ENCODE measurements around the gene HCN2. TPM values are rescaled to one million over a fixed set of nuclear protein-coding genes. Genes with fewer than 3 reads are reported as not detected.

Gene HCN2
- total RNA-seq, 2 experiments from 2014 or later, result 0.18 TPM

- Mint-ChIP-seq H3K9me3 (no peaks in the 10 kb centered on the region), H3K27me3 (no peaks in the 10 kb centered on the region), H3K27ac (peak overlapping the region; percentile 95), H3K4me3 (peak overlapping the region; percentile 75), H3K36me3 (ENCODE audit: low read depth) (peaks cover 14% of the 10 kb centered on the region), H3K4me1 (ENCODE audit: low read depth) (peaks cover 19% of the 10 kb centered on the region)
- intact Hi-C loops (cut with micrococcal nuclease), result no loop called here
- DNase-seq, result peak; percentile 75
- ChIA-PET POLR2A (interaction anchor here (1.1 to 1.6 kb wide), 2 partner anchors 11 to 556 kb away, joined by 3 to 4 read pairs; no protein-coding TSS in a partner anchor), CTCF (interaction anchor here (0.6 to 2.3 kb wide), 2 partner anchors 27 to 62 kb away, joined by 3 to 8 read pairs; no protein-coding TSS in a partner anchor)
- peak; percentile 64 for ATAC-seq
- no peak for TF ChIP-seq CTCF (IDR thresholded peaks at IDR 0.05)
Measured at GRCh38 chr19:610801-611480, 21.3 kb downstream of the HCN2 start.

GRCh38 chr19:611481-611868, 21.8 kb downstream of the HCN2 start:
- Mint-ChIP-seq H3K27me3 (no peaks in the 10 kb centered on the region), H3K36me3 (ENCODE audit: low read depth) (peaks cover 14% of the 10 kb centered on the region), H3K27ac (peak overlapping the region; percentile 95), H3K4me1 (ENCODE audit: low read depth) (peaks cover 19% of the 10 kb centered on the region), H3K9me3 (no peaks in the 10 kb centered on the region), H3K4me3 (peak overlapping the region; percentile 75)
- DNase-seq (peak; percentile 84), ATAC-seq (peak; percentile 71)
- CTCF ChIA-PET, result interaction anchor here (0.6 to 2.3 kb wide), 3 partner anchors 28 to 80 kb away, joined by 3 to 8 read pairs (median 6); partner anchors contain the start of gene CDC34
- intact Hi-C loops (cut with micrococcal nuclease), result no loop called here
- POLR2A ChIA-PET, result interaction anchor here (1.6 to 1.7 kb wide), 2 partner anchors 10 to 20 kb away, joined by 4 to 6 read pairs; no protein-coding TSS in a partner anchor
- no peak for TF ChIP-seq CTCF (IDR thresholded peaks at IDR 0.05)

GRCh38 chr19:612941-613340, 23.3 kb downstream of the HCN2 start:
- no peak overlapping the region for H3K27ac Mint-ChIP-seq
- H3K4me1 Mint-ChIP-seq (ENCODE audit: low read depth), result peaks cover 19% of the 10 kb centered on the region
- no peaks in the 10 kb centered on the region for H3K9me3 Mint-ChIP-seq
- no peaks in the 10 kb centered on the region for H3K27me3 Mint-ChIP-seq
- intact Hi-C loops (cut with micrococcal nuclease), result no loop called here
- ChIA-PET CTCF (interaction anchor here (2.3 kb wide), 1 partner anchor 29 kb away, joined by 8 read pairs; no protein-coding TSS in a partner anchor), POLR2A (interaction anchor here (1.2 to 1.7 kb wide), 2 partner anchors 12 to 18 kb away, joined by 4 to 6 read pairs; no protein-coding TSS in a partner anchor)
- H3K4me3 Mint-ChIP-seq, result no peak overlapping the region
- ATAC-seq (no peak), DNase-seq (no peak)
- no peak for TF ChIP-seq CTCF (IDR thresholded peaks at IDR 0.05)
- peaks cover 21% of the 10 kb centered on the region for H3K36me3 Mint-ChIP-seq (ENCODE audit: low read depth)

GRCh38 chr19:613732-614567, 24.3 kb downstream of the HCN2 start:
- intact Hi-C loops (cut with micrococcal nuclease), result no loop called here
- DNase-seq (no peak), ATAC-seq (no peak)
- H3K4me3 Mint-ChIP-seq, result no peak overlapping the region
- H3K27me3 Mint-ChIP-seq, result no peaks in the 10 kb centered on the region
- H3K27ac Mint-ChIP-seq, result no peak overlapping the region
- H3K4me1 Mint-ChIP-seq (ENCODE audit: low read depth), result peaks cover 19% of the 10 kb centered on the region
- TF ChIP-seq CTCF (IDR thresholded peaks at IDR 0.05), result no peak
- H3K9me3 Mint-ChIP-seq, result no peaks in the 10 kb centered on the region
- peaks cover 29% of the 10 kb centered on the region for H3K36me3 Mint-ChIP-seq (ENCODE audit: low read depth)
- ChIA-PET POLR2A (no interaction called here), CTCF (no interaction called here)
